Measurements from ENCODE around the gene CASTOR2. TPM values are rescaled to one million over a fixed set of nuclear protein-coding genes. Genes with fewer than 3 reads are reported as not detected.
"Not testable (repeated sequence)": the region's sequence is repeated elsewhere in the genome, so short reads cannot be mapped to it uniquely, and the experiment has no call there.

CASTOR2 gene
- polyA plus RNA-seq, 1 donor = 4.5 TPM

DNA sequence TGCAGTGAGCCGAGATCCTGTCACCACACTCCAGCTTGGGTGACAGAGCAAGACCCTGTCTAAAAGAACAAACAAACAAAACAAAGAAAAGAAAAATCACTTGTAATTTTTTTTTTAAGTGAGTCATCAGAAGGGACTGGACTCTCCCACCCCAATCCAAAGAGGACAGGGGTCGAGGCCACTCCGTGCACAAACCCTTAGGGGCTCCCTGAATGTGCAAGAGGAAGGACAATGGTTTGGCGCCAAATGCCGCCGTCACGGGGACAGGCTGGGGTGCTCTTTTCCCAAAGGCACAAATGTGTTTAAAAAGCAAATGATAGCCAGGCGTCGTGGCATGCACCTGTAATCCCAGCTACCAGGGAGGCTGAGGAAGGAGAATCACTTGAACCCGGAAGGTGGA lies 85.3 kb downstream of the CASTOR2 start:
- H3K4me1 ChIP-seq (ENCODE audit: control insufficient read depth, insufficient read depth, low read length) = no peaks in the 10 kb centered on the region
- no peaks in the 10 kb centered on the region for H3K27me3 ChIP-seq (ENCODE audit: control insufficient read depth, insufficient read depth, low read length)
- peaks cover 51% of the 10 kb centered on the region for H3K36me3 ChIP-seq (ENCODE audit: control insufficient read depth, insufficient read depth, low read length)
- DNase-seq = no peak
- H3K4me3 ChIP-seq (ENCODE audit: low read length) = no peak overlapping the region
- H3K9me3 ChIP-seq (ENCODE audit: control insufficient read depth, low read depth, low read length) = no peaks in the 10 kb centered on the region
- 100% methylated on average over 1 of the region's 10 CpGs for WGBS (ENCODE audit: insufficient coverage, low lambda C conversion rate)
- no peak overlapping the region for H3K27ac ChIP-seq (ENCODE audit: low read length)

DNA sequence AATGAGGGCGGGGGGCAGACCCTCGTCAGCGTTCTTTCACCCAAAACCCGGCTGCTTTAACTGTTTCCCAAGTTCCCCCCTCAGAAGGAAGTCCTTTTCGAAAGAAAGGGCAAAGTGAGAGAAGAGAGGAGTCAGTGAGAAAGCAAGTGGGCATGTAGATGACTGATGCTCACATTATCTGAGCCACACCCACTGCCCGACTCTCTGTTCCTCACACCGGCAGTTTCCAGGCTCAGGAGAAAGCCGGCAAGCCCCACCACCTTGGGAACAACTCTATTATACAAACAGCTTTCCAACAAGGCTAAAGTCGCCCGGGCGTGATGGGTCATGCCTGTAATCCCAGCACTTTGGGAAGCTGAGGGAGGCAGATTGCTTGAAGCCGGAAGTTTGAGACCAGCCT lies 86.0 kb downstream of the CASTOR2 start:
- no peak for DNase-seq
- no peak overlapping the region for H3K27ac ChIP-seq (ENCODE audit: low read length)
- no peaks in the 10 kb centered on the region for H3K27me3 ChIP-seq (ENCODE audit: control insufficient read depth, insufficient read depth, low read length)
- H3K9me3 ChIP-seq (ENCODE audit: control insufficient read depth, low read depth, low read length) = no peaks in the 10 kb centered on the region
- no peak overlapping the region for H3K4me3 ChIP-seq (ENCODE audit: low read length)
- peaks cover 54% of the 10 kb centered on the region for H3K36me3 ChIP-seq (ENCODE audit: control insufficient read depth, insufficient read depth, low read length)
- WGBS (ENCODE audit: insufficient coverage, low lambda C conversion rate) = no CpG with 5 or more reads among the region's 12 CpGs
- no peaks in the 10 kb centered on the region for H3K4me1 ChIP-seq (ENCODE audit: control insufficient read depth, insufficient read depth, low read length)

DNA sequence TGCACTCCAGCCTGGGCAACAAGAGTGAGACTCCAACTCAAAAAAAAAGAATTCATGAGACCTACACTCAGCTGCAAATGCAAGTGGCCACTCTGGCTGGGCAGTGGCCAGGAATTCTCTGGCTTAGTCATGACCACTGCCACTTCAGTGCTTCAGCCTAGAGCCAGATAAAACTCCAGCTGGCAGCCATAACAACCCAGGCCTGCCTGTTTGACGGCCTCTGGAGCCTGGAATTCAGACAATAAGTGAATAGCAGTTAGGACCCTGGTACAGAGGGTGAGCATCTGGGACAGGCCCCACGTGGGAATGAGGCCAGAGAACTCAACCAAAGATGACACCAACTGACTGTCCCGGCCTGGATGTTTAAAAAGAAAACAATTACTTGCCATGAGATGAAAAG lies 90.2 kb downstream of the CASTOR2 start:
- H3K36me3 ChIP-seq (ENCODE audit: control insufficient read depth, insufficient read depth, low read length) = peaks cover 73% of the 10 kb centered on the region
- H3K27ac ChIP-seq (ENCODE audit: low read length) = no peak overlapping the region
- no peaks in the 10 kb centered on the region for H3K27me3 ChIP-seq (ENCODE audit: control insufficient read depth, insufficient read depth, low read length)
- no peaks in the 10 kb centered on the region for H3K4me1 ChIP-seq (ENCODE audit: control insufficient read depth, insufficient read depth, low read length)
- no CpG with 5 or more reads among the region's 3 CpGs for WGBS (ENCODE audit: insufficient coverage, low lambda C conversion rate)
- H3K9me3 ChIP-seq (ENCODE audit: control insufficient read depth, low read depth, low read length) = no peaks in the 10 kb centered on the region
- H3K4me3 ChIP-seq (ENCODE audit: low read length) = no peak overlapping the region
- DNase-seq = no peak

DNA sequence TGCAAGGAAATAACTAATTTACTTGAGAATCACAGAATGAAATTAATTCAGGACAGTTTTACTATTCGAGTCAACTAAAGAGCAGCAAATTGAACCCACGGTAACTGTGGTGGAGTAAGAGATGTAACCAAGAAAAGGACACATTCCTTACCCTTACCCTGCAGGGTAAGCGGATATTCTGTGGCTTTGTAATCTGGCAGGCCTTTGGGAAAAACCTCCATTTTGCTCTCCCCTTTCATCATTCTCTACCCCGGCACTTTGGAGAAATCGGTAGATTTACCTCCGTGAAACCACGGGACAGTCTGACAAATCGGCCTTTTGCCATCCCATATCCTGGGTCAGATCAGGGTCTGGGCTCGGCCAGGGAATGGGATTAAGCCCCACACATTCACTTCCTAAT lies 90.7 kb downstream of the CASTOR2 start:
- Histone ChIP-seq H3K4me3 (ENCODE audit: low read length) (no peak overlapping the region), H3K9me3 (ENCODE audit: control insufficient read depth, low read depth, low read length) (no peaks in the 10 kb centered on the region), H3K36me3 (ENCODE audit: control insufficient read depth, insufficient read depth, low read length) (peaks cover 73% of the 10 kb centered on the region), H3K4me1 (ENCODE audit: control insufficient read depth, insufficient read depth, low read length) (no peaks in the 10 kb centered on the region), H3K27me3 (ENCODE audit: control insufficient read depth, insufficient read depth, low read length) (no peaks in the 10 kb centered on the region), H3K27ac (ENCODE audit: low read length) (no peak overlapping the region)
- DNase-seq = no peak
- WGBS (ENCODE audit: insufficient coverage, low lambda C conversion rate) = 60% methylated on average over 1 of the region's 9 CpGs

DNA sequence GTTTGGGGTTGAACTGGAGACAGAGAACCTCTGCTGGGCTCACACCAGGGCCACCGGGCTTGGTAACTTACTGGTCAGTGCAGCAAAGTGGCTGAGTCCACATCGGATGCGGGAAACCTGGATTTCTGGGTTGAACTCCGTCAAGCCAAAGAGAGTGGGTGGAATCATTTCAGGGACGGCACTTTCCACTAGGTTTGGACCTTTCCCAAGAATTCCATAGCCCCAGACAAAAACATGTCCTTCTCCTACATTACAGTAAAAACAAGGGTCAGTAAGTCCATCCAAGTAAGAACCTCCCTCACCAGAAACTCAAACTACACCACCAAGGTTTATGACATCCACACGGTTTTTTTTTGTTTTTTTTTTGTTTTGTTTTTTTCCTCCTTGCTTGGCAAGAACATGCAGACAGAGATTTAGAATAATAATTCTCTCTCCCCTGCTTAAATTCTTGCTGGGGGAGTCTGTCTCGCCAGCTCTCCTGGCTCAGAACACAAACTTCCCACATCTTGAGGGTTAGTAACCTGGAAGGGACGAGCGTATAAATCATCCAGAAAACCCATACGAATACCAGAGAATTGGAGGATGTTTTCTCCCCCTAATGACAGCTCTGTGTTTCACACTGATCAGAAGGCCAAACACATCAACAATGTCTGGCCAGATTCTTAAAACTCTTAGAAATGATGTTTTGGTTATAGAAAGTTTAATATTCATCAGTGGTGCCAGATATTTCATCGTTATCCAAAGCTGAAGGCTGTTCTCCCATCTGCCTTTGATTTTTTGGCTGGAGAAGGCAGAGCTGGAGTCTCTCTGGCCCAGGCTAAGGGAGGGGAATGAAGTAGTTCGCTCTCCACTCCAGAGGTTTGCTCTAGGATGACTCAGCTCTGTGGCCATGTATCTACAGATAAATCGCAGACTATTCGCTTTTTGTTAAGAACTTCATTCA lies 91.6 kb downstream of the CASTOR2 start:
- H3K4me1 ChIP-seq (ENCODE audit: control insufficient read depth, insufficient read depth, low read length) = no peaks in the 10 kb centered on the region
- DNase-seq = peak in 1 of 2 donors; percentile 6
- H3K4me3 ChIP-seq (ENCODE audit: low read length) = no peak overlapping the region
- H3K36me3 ChIP-seq (ENCODE audit: control insufficient read depth, insufficient read depth, low read length) = peaks cover 74% of the 10 kb centered on the region
- H3K27ac ChIP-seq (ENCODE audit: low read length) = no peak overlapping the region
- H3K9me3 ChIP-seq (ENCODE audit: control insufficient read depth, low read depth, low read length) = no peaks in the 10 kb centered on the region
- no peaks in the 10 kb centered on the region for H3K27me3 ChIP-seq (ENCODE audit: control insufficient read depth, insufficient read depth, low read length)
- 85% methylated on average over 2 of the region's 14 CpGs for WGBS (ENCODE audit: insufficient coverage, low lambda C conversion rate)

DNA sequence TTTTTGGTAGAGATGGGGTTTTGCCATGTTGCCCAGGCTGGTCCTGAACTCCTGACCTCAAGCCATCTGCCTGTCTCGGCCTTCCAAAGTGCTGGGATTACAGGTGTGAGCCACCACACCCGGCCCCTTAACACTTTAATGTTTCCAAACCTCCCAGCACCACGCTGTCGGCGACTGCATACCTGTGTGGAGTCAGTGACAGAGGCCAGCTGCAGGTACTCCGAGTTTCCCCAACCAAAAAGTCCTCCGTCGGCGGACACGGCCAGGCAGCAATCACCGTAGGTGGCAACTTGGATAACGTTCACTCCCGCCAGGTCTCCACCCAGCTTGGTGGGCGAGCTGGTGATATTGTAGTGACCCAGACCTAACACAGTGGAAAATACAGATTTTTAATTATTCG lies 93.9 kb downstream of the CASTOR2 start:
- Histone ChIP-seq H3K27me3 (ENCODE audit: control insufficient read depth, insufficient read depth, low read length) (no peaks in the 10 kb centered on the region), H3K4me3 (ENCODE audit: low read length) (no peak overlapping the region), H3K36me3 (ENCODE audit: control insufficient read depth, insufficient read depth, low read length) (peaks cover 83% of the 10 kb centered on the region), H3K4me1 (ENCODE audit: control insufficient read depth, insufficient read depth, low read length) (no peaks in the 10 kb centered on the region), H3K27ac (ENCODE audit: low read length) (no peak overlapping the region), H3K9me3 (ENCODE audit: control insufficient read depth, low read depth, low read length) (no peaks in the 10 kb centered on the region)
- DNase-seq = no peak
- no CpG with 5 or more reads among the region's 15 CpGs for WGBS (ENCODE audit: insufficient coverage, low lambda C conversion rate)

DNA sequence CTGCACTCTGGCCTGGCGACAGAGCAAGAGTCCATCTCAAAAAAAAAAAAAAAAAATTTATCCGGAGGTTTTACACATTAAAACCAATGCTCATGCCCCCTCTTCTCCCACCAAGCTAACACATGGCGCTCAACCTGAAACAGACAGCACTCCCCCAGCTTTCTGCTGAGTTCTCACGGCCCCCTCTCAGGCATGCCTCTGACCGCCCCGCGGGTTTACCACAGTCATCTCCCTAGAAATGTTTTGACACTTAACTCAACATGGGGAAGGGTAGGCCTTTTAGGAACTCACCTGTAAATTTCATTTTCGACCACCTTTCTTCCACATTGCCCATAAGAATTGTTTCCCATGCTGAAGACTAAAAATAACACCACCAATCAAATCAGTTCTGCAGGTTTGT lies 99.8 kb downstream of the CASTOR2 start:
- Histone ChIP-seq H3K36me3 (ENCODE audit: control insufficient read depth, insufficient read depth, low read length) (peaks cover 69% of the 10 kb centered on the region), H3K4me3 (ENCODE audit: low read length) (no peak overlapping the region), H3K27me3 (ENCODE audit: control insufficient read depth, insufficient read depth, low read length) (no peaks in the 10 kb centered on the region), H3K9me3 (ENCODE audit: control insufficient read depth, low read depth, low read length) (no peaks in the 10 kb centered on the region), H3K27ac (ENCODE audit: low read length) (no peak overlapping the region), H3K4me1 (ENCODE audit: control insufficient read depth, insufficient read depth, low read length) (no peaks in the 10 kb centered on the region)
- DNase-seq = no peak
- 100% methylated on average over 3 of the region's 8 CpGs for WGBS (ENCODE audit: insufficient coverage, low lambda C conversion rate)

DNA sequence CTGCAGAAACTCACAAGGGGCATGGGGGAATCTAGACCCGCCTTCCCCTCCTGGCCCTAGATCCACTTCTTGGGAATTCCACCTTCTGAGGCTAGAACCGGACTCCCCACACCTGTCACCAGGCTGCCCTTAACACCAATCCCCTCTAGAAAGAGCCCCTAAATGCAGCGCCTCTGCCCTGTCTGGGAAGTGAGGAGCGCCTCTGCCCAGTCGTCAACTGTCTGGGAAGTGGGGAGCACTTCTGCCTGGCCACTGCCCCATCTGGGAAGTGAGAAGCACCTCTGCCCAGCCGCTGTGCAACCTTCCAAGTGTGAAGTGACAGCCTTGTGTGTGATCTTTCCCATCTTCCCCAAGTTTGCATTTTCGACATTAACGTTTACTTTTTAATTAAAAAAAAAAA lies 100.3 kb downstream of the CASTOR2 start:
- DNase-seq = no peak
- H3K27ac ChIP-seq (ENCODE audit: low read length) = no peak overlapping the region
- H3K4me3 ChIP-seq (ENCODE audit: low read length) = no peak overlapping the region
- no peaks in the 10 kb centered on the region for H3K27me3 ChIP-seq (ENCODE audit: control insufficient read depth, insufficient read depth, low read length)
- H3K36me3 ChIP-seq (ENCODE audit: control insufficient read depth, insufficient read depth, low read length) = peaks cover 66% of the 10 kb centered on the region
- WGBS (ENCODE audit: insufficient coverage, low lambda C conversion rate) = no CpG with 5 or more reads among the region's 8 CpGs
- no peaks in the 10 kb centered on the region for H3K4me1 ChIP-seq (ENCODE audit: control insufficient read depth, insufficient read depth, low read length)
- no peaks in the 10 kb centered on the region for H3K9me3 ChIP-seq (ENCODE audit: control insufficient read depth, low read depth, low read length)

DNA sequence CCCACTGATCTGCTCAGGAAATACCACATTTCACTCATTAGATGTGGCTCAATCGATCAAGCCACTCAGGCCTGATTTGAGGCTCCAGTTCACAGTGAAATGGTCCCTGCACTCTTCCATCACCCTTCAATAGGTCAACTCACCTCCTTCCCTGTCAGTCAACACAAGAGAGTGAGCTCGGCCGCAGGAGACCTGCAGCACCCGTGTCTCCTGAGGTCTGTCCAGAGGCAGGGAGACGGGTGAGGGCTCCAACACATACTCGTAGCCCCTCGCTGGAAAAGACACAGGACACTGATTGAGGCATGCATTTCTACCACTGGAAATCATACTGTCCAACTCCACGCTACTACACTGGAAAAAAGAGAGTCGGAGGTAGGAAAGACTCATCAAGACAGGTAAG lies 102.0 kb downstream of the CASTOR2 start:
- no CpG with 5 or more reads among the region's 9 CpGs for WGBS (ENCODE audit: insufficient coverage, low lambda C conversion rate)
- Histone ChIP-seq H3K36me3 (ENCODE audit: control insufficient read depth, insufficient read depth, low read length) (peaks cover 62% of the 10 kb centered on the region), H3K4me3 (ENCODE audit: low read length) (no peak overlapping the region), H3K27me3 (ENCODE audit: control insufficient read depth, insufficient read depth, low read length) (no peaks in the 10 kb centered on the region), H3K4me1 (ENCODE audit: control insufficient read depth, insufficient read depth, low read length) (no peaks in the 10 kb centered on the region), H3K9me3 (ENCODE audit: control insufficient read depth, low read depth, low read length) (no peaks in the 10 kb centered on the region), H3K27ac (ENCODE audit: low read length) (no peak overlapping the region)
- no peak for DNase-seq

DNA sequence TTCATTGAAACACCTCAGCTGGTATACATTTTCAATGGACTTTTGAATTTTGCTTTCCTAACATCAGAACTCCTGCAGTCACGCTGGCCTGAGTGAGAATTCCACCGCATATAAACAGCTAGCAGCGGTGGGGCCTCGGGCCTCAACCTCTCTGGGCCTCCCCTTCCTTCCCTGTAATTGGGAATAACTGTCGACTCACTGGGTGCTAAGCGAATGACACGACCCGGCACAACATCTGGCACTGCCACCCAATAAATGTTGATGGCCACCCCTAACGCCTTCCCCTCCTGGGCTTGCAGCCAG lies 108.4 kb downstream of the CASTOR2 start:
- DNase-seq = no peak
- Histone ChIP-seq H3K4me1 (ENCODE audit: control insufficient read depth, insufficient read depth, low read length) (peaks cover 2% of the 10 kb centered on the region), H3K27me3 (ENCODE audit: control insufficient read depth, insufficient read depth, low read length) (no peaks in the 10 kb centered on the region), H3K27ac (ENCODE audit: low read length) (peak overlapping the region; percentile 55), H3K4me3 (ENCODE audit: low read length) (peak overlapping the region; percentile 68), H3K9me3 (ENCODE audit: control insufficient read depth, low read depth, low read length) (no peaks in the 10 kb centered on the region), H3K36me3 (ENCODE audit: control insufficient read depth, insufficient read depth, low read length) (peaks cover 16% of the 10 kb centered on the region)
- no CpG with 5 or more reads among the region's 9 CpGs for WGBS (ENCODE audit: insufficient coverage, low lambda C conversion rate)

DNA sequence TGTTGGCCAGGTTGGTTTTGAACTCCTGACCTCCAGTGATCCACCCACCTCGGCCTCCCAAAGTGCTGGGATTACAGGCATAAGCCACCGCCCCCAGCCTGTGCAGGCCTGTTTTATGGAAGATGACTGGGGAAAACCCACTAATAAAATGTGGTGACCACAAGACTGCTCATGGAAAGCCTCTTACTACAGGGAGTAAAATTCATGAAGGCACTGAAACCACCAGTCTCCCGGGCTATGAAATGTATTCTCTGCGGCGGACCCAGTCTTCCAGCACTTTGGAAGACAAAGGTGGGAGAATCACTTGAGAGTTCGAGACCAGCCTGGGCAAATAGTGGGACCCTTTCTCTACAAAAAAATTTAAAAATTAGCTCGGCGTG lies 109.7 kb downstream of the CASTOR2 start:
- H3K27me3 ChIP-seq (ENCODE audit: control insufficient read depth, insufficient read depth, low read length); H3K9me3 ChIP-seq (ENCODE audit: control insufficient read depth, low read depth, low read length); DNase-seq; H3K4me1 ChIP-seq (ENCODE audit: control insufficient read depth, insufficient read depth, low read length): not testable (repeated sequence)
- WGBS (ENCODE audit: insufficient coverage, low lambda C conversion rate) = no CpG with 5 or more reads among the region's 8 CpGs
- Histone ChIP-seq H3K4me3 (ENCODE audit: low read length) (peak overlapping the region; percentile 68), H3K36me3 (ENCODE audit: control insufficient read depth, insufficient read depth, low read length) (peaks cover 13% of the 10 kb centered on the region), H3K27ac (ENCODE audit: low read length) (peak overlapping the region; percentile 74)
